Endothelial cell of umbilical vein (primary cell): ENCODE measurements around the gene TMPRSS4.

ENCODE experiments used
- CTCF ChIP-seq, 2 donors: IDR thresholded peaks; 1 replicate in 1 of 2; 2 replicates in 1 of 2; pipeline ENCODE4 v1.5.1; 2011; ENCODE audit warnings: low read length in 2 of 2, mild to moderate bottlenecking in 2 of 2, moderate library complexity in 2 of 2, control low read depth in 1 of 2, inconsistent platforms in 1 of 2, low read depth in 1 of 2; ENCODE audit not compliant: insufficient read depth in 1 of 2; ENCODE audit errors: extremely low read depth in 1 of 2
- EZH2 ChIP-seq: IDR thresholded peaks from 2 replicates; pipeline ENCODE4 v1.6.1; 2012; ENCODE audit warnings: borderline replicate concordance, low read depth, mild to moderate bottlenecking, moderate library complexity, low read length, inconsistent platforms; ENCODE audit not compliant: severe bottlenecking
- FOS ChIP-seq: IDR thresholded peaks from 2 replicates; pipeline ENCODE4 v1.6.1; 2011; ENCODE audit warnings: mild to moderate bottlenecking, low read length, moderate library complexity, borderline replicate concordance; ENCODE audit not compliant: insufficient read depth
- MAX ChIP-seq: IDR thresholded peaks from 2 replicates; pipeline ENCODE4 v1.6.1; 2011; ENCODE audit not compliant: insufficient read depth, insufficient read length
- POLR2A ChIP-seq: IDR thresholded peaks from 2 replicates; pipeline ENCODE4 v1.6.1; 2012; ENCODE audit warnings: low read depth, mild to moderate bottlenecking, control low read depth, low read length
- POLR2AphosphoS5 ChIP-seq: IDR thresholded peaks from 2 replicates; pipeline ENCODE4 v1.6.1; 2012; ENCODE audit warnings: low read depth, mild to moderate bottlenecking, control low read depth, low read length, moderate library complexity; ENCODE audit not compliant: insufficient read depth

- TF ChIP-seq CTCF (IDR thresholded peaks at IDR 0.05; ENCODE audit: extremely low read depth in 1 of 2, insufficient read depth in 1 of 2, low read depth in 1 of 2, low read length in 2 of 2) (no peak), EZH2 (no peak), FOS (no peak), MAX (no peak), POLR2AphosphoS5 (no peak), POLR2A (no peak)
Measured at GRCh38 chr11:118042141-118042540, 34.7 kb upstream of the TMPRSS4 start.
